NOMO-1 treated with DMSO at 0.1 percent for 48 hours (cell line): ENCODE measurements around the gene SLC35E2B.
"Not testable (repeated sequence)": the region's sequence is repeated elsewhere in the genome, so short reads cannot be mapped to it uniquely, and the experiment has no call there.

ENCODE experiments used
- DNase-seq: peaks from one replicate; lab custom pipeline; 2025; ENCODE audit not compliant: unreplicated experiment; lab: John Stamatoyannopoulos, UW

Gene SLC35E2B

GRCh38 chr1:1704284-1704957 is 11.8 kb upstream of the SLC35E2B start:
- not testable (repeated sequence) for DNase-seq

- DNase-seq, result no peak
These were observed 11.2 kb upstream of the SLC35E2B start for GRCh38 chr1:1703796-1704195.

- not testable (repeated sequence) for DNase-seq
These were observed 9.9 kb upstream of the SLC35E2B start for GRCh38 chr1:1702506-1702905.

GRCh38 chr1:1700557-1700956 is 8.0 kb upstream of the SLC35E2B start:
- not testable (repeated sequence) for DNase-seq

GRCh38 chr1:1700067-1700466 is 7.5 kb upstream of the SLC35E2B start:
- DNase-seq, result not testable (repeated sequence)

- not testable (repeated sequence) for DNase-seq
These were observed 6.5 kb upstream of the SLC35E2B start for GRCh38 chr1:1699061-1699460.

GRCh38 chr1:1697358-1698183 is 5.0 kb upstream of the SLC35E2B start:
- not testable (repeated sequence) for DNase-seq

- DNase-seq, result not testable (repeated sequence)
These were observed 4.1 kb upstream of the SLC35E2B start for GRCh38 chr1:1696431-1697357.

GRCh38 chr1:1692324-1692713 is 276 bp downstream of the SLC35E2B start:
- DNase-seq, result peak; percentile 14

GRCh38 chr1:1691443-1691842 is 1.2 kb downstream of the SLC35E2B start:
- DNase-seq, result not testable (repeated sequence)

- DNase-seq, result not testable (repeated sequence)
These were observed 3.1 kb downstream of the SLC35E2B start for GRCh38 chr1:1689526-1689925.

GRCh38 chr1:1687846-1688245 is 4.7 kb downstream of the SLC35E2B start:
- no peak for DNase-seq

- no peak for DNase-seq
These were observed 8.4 kb downstream of the SLC35E2B start for GRCh38 chr1:1684031-1684681.

GRCh38 chr1:1683104-1683905 is 9.3 kb downstream of the SLC35E2B start:
- no peak for DNase-seq

- no peak for DNase-seq
These were observed 11.7 kb downstream of the SLC35E2B start for GRCh38 chr1:1680912-1681273.

- no peak for DNase-seq
These were observed 12.3 kb downstream of the SLC35E2B start for GRCh38 chr1:1680031-1680911.

- DNase-seq, result no peak
These were observed 13.8 kb downstream of the SLC35E2B start for GRCh38 chr1:1678581-1679380.
